HepG2 (cell line): Measurements from ENCODE around the gene ANKRD53. TPM values are rescaled to one million over a fixed set of nuclear protein-coding genes. Genes with fewer than 3 reads are reported as not detected.

ENCODE experiments used
- BCL3 ChIP-seq: sonication (generic); formaldehyde crosslinking; IDR thresholded peaks from 2 replicates; pipeline ENCODE4 v1.5.1; 2020; ENCODE audit warnings: mild to moderate bottlenecking, missing genetic modification reagents, moderate library complexity
- CREB1 ChIP-seq, 2 experiments: fragments of 450-650 bp in 1 of 2; IDR thresholded peaks; 2 replicates each; pipeline ENCODE4 v1.6.1; 2016 to 2017; ENCODE audit warnings: control low read depth in 1 of 2, mild to moderate bottlenecking in 1 of 2, missing compliant biosample characterization in 1 of 2, missing genetic modification characterization in 1 of 2
- FOSL1 ChIP-seq: sonication (generic); formaldehyde crosslinking; IDR thresholded peaks from 2 replicates; pipeline ENCODE4 v1.9.0; 2021; ENCODE audit warnings: missing genetic modification reagents, borderline replicate concordance
- JUND ChIP-seq: sonication (generic); formaldehyde crosslinking; IDR thresholded peaks from 2 replicates; pipeline ENCODE4 v1.8.0; 2022; ENCODE audit warnings: mild to moderate bottlenecking, missing genetic modification reagents
- KDM1A ChIP-seq: IDR thresholded peaks from 2 replicates; pipeline ENCODE4 v1.6.1; 2016; ENCODE audit warnings: missing compliant biosample characterization
- KMT2A ChIP-seq: sonication (generic); formaldehyde crosslinking; IDR thresholded peaks from 2 replicates; pipeline ENCODE4 v1.4.0; 2020; ENCODE audit warnings: missing genetic modification reagents
- MATR3 ChIP-seq: sonication (generic); formaldehyde crosslinking; IDR thresholded peaks from 2 replicates; pipeline ENCODE4 v1.4.0; 2020; ENCODE audit warnings: missing genetic modification reagents
- POGK ChIP-seq: sonication (generic); formaldehyde crosslinking; conservative IDR thresholded peaks from 2 replicates; pipeline ENCODE4 v1.8.0; 2022; ENCODE audit warnings: mild to moderate bottlenecking, moderate library complexity, missing genetic modification reagents
- RNF219 ChIP-seq: sonication (generic); formaldehyde crosslinking; IDR thresholded peaks from 2 replicates; pipeline ENCODE4 v1.5.0; 2020; ENCODE audit warnings: mild to moderate bottlenecking, missing genetic modification reagents
- RXRB ChIP-seq: IDR thresholded peaks from 2 replicates; pipeline ENCODE4 v1.6.1; 2016; ENCODE audit warnings: borderline replicate concordance, missing genetic modification reagents, missing compliant biosample characterization
- SP5 ChIP-seq: IDR thresholded peaks from 2 replicates; pipeline ENCODE4 v1.6.1; 2016; ENCODE audit warnings: low read depth, borderline replicate concordance
- SUZ12 ChIP-seq: fragments of 150-350 bp; IDR thresholded peaks from 2 replicates; pipeline ENCODE4 v1.6.1; 2014; ENCODE audit warnings: low read depth, low read length
- THAP9 ChIP-seq: sonication (generic); formaldehyde crosslinking; IDR thresholded peaks from 2 replicates; pipeline ENCODE4; 2020; ENCODE audit warnings: missing genetic modification reagents, mild to moderate bottlenecking, borderline replicate concordance
- TOE1 ChIP-seq: sonication (generic); formaldehyde crosslinking; IDR thresholded peaks from 2 replicates; pipeline ENCODE4 v1.4.0; 2020; ENCODE audit warnings: mild to moderate bottlenecking, missing genetic modification reagents
- ZFP82 ChIP-seq: sonication (generic); formaldehyde crosslinking; IDR thresholded peaks from 2 replicates; pipeline ENCODE4 v1.5.1; 2020; ENCODE audit warnings: mild to moderate bottlenecking, missing genetic modification reagents, borderline replicate concordance
- ZNF343 ChIP-seq: sonication (generic); formaldehyde crosslinking; IDR thresholded peaks from 2 replicates; pipeline ENCODE4 v1.4.0; 2020; ENCODE audit warnings: mild to moderate bottlenecking, missing genetic modification reagents
- ZNF557 ChIP-seq: sonication (generic); formaldehyde crosslinking; IDR thresholded peaks from 2 replicates; pipeline ENCODE4 v1.4.0; 2020; ENCODE audit warnings: missing genetic modification reagents
- ZNF740 ChIP-seq: sonication (generic); formaldehyde crosslinking; IDR thresholded peaks from 2 replicates; pipeline ENCODE4 v1.4.0; 2020; ENCODE audit warnings: missing genetic modification reagents
- ZNF784 ChIP-seq: sonication (generic); formaldehyde crosslinking; IDR thresholded peaks from 2 replicates; pipeline ENCODE4 v1.5.1; 2020; ENCODE audit warnings: missing genetic modification reagents, mild to moderate bottlenecking, borderline replicate concordance
- ZSCAN25 ChIP-seq: sonication (generic); formaldehyde crosslinking; IDR thresholded peaks from 2 replicates; pipeline ENCODE4 v1.8.0; 2022; ENCODE audit warnings: mild to moderate bottlenecking, missing genetic modification reagents
- polyA plus RNA-seq, 8 experiments: library from polyadenylated mRNA; depleted of rRNA in 3 of 8; stranded (reverse) in 7 of 8; unstranded in 1 of 8; fragments of >200 nt; fragmentation: Illumina TruSeq in 4 of 8; extraction: Trizol in 4 of 8; gene quantifications; 2 replicates each; pipeline versions ENCODE4 v1.2.1 to v1.2.3, GENCODE V29; 2011 to 2016; ENCODE audit warnings: low read depth in 4 of 8, missing spikeins in 1 of 8, mixed read lengths in 1 of 8; ENCODE audit not compliant: insufficient read depth in 1 of 8
- total RNA-seq, 5 experiments: library from RNA; depleted of rRNA; stranded (reverse); fragments of >200 nt; fragmentation: Illumina TruSeq; extraction: Trizol; gene quantifications; 2 replicates each; pipeline ENCODE4 v1.2.3, GENCODE V29; 2016; ENCODE audit warnings: low read depth in 1 of 5

Gene ANKRD53
- total and polyA plus RNA-seq, 2 of the 13 experiments (the other 11 are each of a cell fraction or from before 2014, with no cell fraction given), result 0.15 TPM; not detected in 1

GRCh38 chr2:70994699-70995425, 16.4 kb downstream of the ANKRD53 start, which contains the start of gene TEX261 (continued):
- TF ChIP-seq KMT2A (CRISPR knock-in tag) (peak; percentile 20; the same call in 1 of the 2 replicates), FOSL1 (CRISPR knock-in tag) (no peak), KDM1A (CRISPR knock-in tag) (no peak), RNF219 (no peak), ZNF784 (peak; percentile 95), SUZ12 (no peak), ZNF557 (CRISPR knock-in tag) (no peak), ZFP82 (CRISPR knock-in tag) (no peak; the same call in 1 of the 2 replicates), CREB1 (IDR thresholded peaks at IDR 0.05) (no peak), CREB1 (CRISPR knock-in tag; IDR thresholded peaks at IDR 0.05) (no peak), RXRB (CRISPR knock-in tag) (peak; percentile 38; the same call in 1 of the 2 replicates), BCL3 (CRISPR knock-in tag) (peak; percentile 31; the same call in 1 of the 2 replicates), ZNF740 (CRISPR knock-in tag) (no peak), POGK (CRISPR knock-in tag) (peak; percentile 74; the same call in 1 of the 2 replicates), ZSCAN25 (CRISPR knock-in tag) (peak; percentile 22; the same call in 1 of the 2 replicates), ZNF343 (no peak), TOE1 (CRISPR knock-in tag) (no peak), SP5 (CRISPR knock-in tag) (peak; percentile 79), MATR3 (CRISPR knock-in tag) (no peak), JUND (CRISPR knock-in tag) (no peak), THAP9 (CRISPR knock-in tag) (peak; percentile 81)
